ENCODE results near the gene LRRC4.

DNA sequence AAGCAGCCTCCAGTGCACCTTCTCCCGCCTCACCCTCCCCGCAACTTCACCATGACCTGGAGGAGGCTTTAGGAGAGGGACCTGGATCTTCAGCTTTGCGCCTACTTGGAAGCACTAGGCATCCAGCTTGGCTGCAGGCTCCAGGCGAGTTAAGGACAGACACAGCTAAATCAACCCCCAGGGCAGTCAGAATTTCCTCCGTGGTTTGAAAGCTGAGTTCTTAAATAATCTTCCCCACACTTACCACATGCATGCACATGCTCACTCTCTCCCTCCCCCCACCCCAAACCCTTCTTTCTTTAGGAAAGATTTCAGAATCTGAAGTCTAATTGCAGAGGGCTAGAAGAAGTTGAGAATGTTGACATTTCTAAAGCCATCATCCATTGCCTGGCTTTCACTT lies 36.7 kb upstream of the LRRC4 start:
- TF ChIP-seq, protein P1, sequence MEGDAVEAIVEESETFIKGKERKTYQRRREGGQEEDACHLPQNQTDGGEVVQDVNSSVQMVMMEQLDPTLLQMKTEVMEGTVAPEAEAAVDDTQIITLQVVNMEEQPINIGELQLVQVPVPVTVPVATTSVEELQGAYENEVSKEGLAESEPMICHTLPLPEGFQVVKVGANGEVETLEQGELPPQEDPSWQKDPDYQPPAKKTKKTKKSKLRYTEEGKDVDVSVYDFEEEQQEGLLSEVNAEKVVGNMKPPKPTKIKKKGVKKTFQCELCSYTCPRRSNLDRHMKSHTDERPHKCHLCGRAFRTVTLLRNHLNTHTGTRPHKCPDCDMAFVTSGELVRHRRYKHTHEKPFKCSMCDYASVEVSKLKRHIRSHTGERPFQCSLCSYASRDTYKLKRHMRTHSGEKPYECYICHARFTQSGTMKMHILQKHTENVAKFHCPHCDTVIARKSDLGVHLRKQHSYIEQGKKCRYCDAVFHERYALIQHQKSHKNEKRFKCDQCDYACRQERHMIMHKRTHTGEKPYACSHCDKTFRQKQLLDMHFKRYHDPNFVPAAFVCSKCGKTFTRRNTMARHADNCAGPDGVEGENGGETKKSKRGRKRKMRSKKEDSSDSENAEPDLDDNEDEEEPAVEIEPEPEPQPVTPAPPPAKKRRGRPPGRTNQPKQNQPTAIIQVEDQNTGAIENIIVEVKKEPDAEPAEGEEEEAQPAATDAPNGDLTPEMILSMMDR (IDR thresholded peaks at IDR 0.05) = no peak
- no peak for TF ChIP-seq POLR2A (IDR thresholded peaks at IDR 0.05)

All from testis (tissue), 2 donors.